ENCODE results near the gene FOXP3.

FOXP3 gene

DNA sequence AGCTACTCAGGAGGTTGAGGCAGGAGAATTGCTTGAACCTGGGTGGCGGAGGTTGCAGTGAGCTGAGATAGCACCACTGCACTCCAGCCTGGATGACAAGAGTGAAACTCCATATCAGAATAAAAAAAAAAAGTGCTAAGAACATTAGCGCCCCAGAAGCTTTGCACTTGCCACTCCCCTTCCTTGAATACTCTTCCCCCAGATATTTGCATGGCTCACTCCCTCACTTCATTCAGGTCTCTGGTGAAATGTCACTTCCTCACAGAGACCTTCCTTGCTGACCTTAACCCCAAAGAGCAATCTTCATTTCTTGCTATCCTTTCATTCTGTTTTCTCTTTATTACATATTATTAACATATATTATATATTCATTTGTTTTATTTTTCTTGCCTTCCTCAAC lies 42.6 kb downstream of the FOXP3 start:
- Histone ChIP-seq H3K27me3 (no peaks in the 10 kb centered on the region), H3K36me3 (no peaks in the 10 kb centered on the region), H3K4me1 (no peaks in the 10 kb centered on the region), H3K4me3 (no peak overlapping the region), H3K27ac (no peak overlapping the region), H3K9me3 (no peaks in the 10 kb centered on the region)
- TF ChIP-seq, protein P1, sequence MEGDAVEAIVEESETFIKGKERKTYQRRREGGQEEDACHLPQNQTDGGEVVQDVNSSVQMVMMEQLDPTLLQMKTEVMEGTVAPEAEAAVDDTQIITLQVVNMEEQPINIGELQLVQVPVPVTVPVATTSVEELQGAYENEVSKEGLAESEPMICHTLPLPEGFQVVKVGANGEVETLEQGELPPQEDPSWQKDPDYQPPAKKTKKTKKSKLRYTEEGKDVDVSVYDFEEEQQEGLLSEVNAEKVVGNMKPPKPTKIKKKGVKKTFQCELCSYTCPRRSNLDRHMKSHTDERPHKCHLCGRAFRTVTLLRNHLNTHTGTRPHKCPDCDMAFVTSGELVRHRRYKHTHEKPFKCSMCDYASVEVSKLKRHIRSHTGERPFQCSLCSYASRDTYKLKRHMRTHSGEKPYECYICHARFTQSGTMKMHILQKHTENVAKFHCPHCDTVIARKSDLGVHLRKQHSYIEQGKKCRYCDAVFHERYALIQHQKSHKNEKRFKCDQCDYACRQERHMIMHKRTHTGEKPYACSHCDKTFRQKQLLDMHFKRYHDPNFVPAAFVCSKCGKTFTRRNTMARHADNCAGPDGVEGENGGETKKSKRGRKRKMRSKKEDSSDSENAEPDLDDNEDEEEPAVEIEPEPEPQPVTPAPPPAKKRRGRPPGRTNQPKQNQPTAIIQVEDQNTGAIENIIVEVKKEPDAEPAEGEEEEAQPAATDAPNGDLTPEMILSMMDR (IDR thresholded peaks at IDR 0.05) = no peak
- DNase-seq = no peak
- intact Hi-C loops (cut with DNase I; ENCODE audit: low total_unique reads) = no loop called here

DNA sequence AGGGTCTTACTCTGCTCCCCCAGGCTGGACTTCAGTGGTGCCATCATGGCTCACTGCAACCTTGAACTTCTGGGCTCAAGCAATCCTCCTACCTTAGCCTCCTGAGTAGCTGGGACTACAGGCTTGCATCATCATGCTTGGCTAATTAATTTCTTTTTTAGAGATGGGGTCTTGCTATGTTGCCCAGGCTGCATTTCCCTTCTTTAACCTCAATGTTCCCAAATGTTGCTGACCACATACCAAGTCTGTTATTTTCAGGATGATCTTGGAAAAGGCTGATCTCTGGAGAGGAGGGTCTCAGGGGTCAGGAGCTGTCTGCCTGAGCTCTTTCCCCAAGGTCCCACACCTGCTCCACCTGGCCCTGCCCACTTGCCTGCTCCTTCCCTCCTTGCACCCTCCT lies 44.4 kb downstream of the FOXP3 start:
- H3K9me3 ChIP-seq = no peaks in the 10 kb centered on the region
- H3K4me3 ChIP-seq = no peak overlapping the region
- H3K36me3 ChIP-seq = no peaks in the 10 kb centered on the region
- H3K27ac ChIP-seq = no peak overlapping the region
- intact Hi-C loops (cut with DNase I; ENCODE audit: low total_unique reads) = no loop called here
- no peaks in the 10 kb centered on the region for H3K4me1 ChIP-seq
- DNase-seq = no peak
- TF ChIP-seq, protein P1 (IDR thresholded peaks at IDR 0.05) = no peak
- no peaks in the 10 kb centered on the region for H3K27me3 ChIP-seq

DNA sequence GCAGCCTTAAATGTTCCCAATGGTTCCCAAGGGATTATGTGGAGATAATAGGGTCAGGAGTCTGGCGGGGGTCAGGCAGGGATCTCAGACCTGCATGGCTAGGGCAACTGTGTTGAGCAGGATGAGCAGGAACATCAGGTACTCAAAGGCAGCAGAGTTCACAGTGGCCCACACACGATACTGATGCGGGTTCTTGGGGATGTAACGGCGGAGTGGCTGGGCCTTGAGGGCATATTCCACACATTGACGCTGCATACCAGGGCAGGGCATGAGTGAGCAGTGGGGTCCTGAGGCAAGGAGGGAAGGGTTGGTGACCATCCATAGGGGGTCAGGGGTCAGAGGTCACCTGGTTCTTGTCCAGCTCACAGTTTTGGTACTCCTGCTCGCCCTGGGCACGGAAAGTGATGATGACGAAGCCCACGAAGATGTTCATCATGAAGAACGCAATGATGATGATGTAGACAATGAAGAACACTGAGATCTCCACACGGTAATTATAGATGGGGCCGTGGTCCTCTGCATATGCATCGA lies 49.4 kb downstream of the FOXP3 start:
- H3K9me3 ChIP-seq = no peaks in the 10 kb centered on the region
- H3K27ac ChIP-seq = no peak overlapping the region
- TF ChIP-seq, protein P1 (IDR thresholded peaks at IDR 0.05) = no peak
- no peaks in the 10 kb centered on the region for H3K4me1 ChIP-seq
- no peak for DNase-seq
- no peaks in the 10 kb centered on the region for H3K27me3 ChIP-seq
- H3K36me3 ChIP-seq = no peaks in the 10 kb centered on the region
- intact Hi-C loops (cut with DNase I; ENCODE audit: low total_unique reads) = no loop called here
- no peak overlapping the region for H3K4me3 ChIP-seq

DNA sequence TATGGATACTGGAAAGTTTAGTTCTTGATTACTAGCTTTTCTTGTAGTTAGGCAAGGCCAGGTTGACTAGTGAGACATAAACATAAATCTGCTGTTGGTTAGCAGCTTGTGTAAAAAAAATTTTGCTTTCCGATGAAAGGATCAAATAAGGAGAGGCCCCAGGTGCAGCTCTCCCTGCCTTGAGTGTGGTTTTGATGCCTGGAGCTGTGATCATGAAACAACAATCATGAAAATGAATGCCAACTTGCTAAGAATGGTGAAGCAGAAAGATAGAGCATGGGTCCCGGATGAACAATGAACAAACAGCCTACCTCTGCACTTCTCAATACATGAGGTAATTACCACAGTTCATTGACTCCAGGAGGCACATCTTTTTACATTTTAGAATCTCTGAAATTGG lies 50.1 kb downstream of the FOXP3 start:
- intact Hi-C loops (cut with DNase I; ENCODE audit: low total_unique reads) = no loop called here

DNA sequence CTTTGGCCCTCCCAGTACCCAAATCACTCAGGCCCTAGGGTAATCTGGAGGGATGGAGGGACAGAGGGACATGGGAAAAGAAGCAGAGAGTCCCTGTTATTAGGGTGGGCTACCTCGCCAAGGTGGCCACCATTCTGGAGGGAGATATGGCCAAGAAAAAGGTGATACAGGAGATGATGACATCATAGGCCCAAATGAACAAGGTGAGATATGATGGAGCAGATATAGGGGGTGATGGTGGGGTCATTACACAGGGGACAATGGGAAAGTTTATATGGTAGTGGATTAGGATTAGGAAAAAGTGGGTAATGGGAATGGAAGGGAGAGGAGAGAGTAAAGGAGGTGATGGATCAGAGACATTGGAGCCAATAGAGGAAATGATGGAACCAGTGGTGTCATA lies 51.6 kb downstream of the FOXP3 start:
- TF ChIP-seq, protein P1 (IDR thresholded peaks at IDR 0.05) = no peak
- no peak overlapping the region for H3K27ac ChIP-seq
- H3K27me3 ChIP-seq = no peaks in the 10 kb centered on the region
- H3K4me3 ChIP-seq = no peak overlapping the region
- intact Hi-C loops (cut with DNase I; ENCODE audit: low total_unique reads) = no loop called here
- no peaks in the 10 kb centered on the region for H3K9me3 ChIP-seq
- no peaks in the 10 kb centered on the region for H3K4me1 ChIP-seq
- H3K36me3 ChIP-seq = no peaks in the 10 kb centered on the region
- DNase-seq = no peak

More for the DNA sequence above, 50.1 kb downstream of the FOXP3 start:
- TF ChIP-seq, protein P1 (IDR thresholded peaks at IDR 0.05) = no peak
- Histone ChIP-seq H3K4me1 (no peaks in the 10 kb centered on the region), H3K9me3 (no peaks in the 10 kb centered on the region), H3K27ac (no peak overlapping the region), H3K36me3 (no peaks in the 10 kb centered on the region), H3K4me3 (no peak overlapping the region), H3K27me3 (no peaks in the 10 kb centered on the region)
- no peak for DNase-seq

DNA sequence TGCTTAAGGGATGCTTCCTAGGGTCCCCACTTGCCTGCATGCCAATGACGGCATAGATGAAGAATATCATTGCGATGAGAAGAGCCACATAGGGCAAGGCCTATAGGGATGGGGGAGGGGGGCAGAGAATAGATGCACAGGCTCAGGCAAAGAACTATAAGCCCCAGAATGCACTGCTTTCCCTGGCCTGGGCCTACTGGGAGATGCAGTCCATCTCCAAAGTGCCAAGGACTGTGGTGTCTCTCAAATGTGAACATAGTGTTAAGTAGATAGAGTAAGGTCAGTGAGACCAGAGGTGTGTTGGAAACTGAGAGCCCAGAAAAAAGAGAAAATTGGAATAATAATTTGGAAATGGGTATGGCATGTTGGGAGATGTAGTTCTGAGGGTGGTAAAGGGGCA lies 52.3 kb downstream of the FOXP3 start:
- DNase-seq = no peak
- no peak overlapping the region for H3K4me3 ChIP-seq
- intact Hi-C loops (cut with DNase I; ENCODE audit: low total_unique reads) = no loop called here
- no peak overlapping the region for H3K27ac ChIP-seq
- no peaks in the 10 kb centered on the region for H3K36me3 ChIP-seq
- TF ChIP-seq, protein P1 (IDR thresholded peaks at IDR 0.05) = no peak
- no peaks in the 10 kb centered on the region for H3K9me3 ChIP-seq
- H3K4me1 ChIP-seq = no peaks in the 10 kb centered on the region
- no peaks in the 10 kb centered on the region for H3K27me3 ChIP-seq

Measured in tibial artery (tissue), 4 donors.